Transverse colon (tissue), 4 donors: ENCODE results near the gene STARD7. TPM values are rescaled to one million over a fixed set of nuclear protein-coding genes. Genes with fewer than 3 reads are reported as not detected.

ENCODE experiments used
- DNase-seq: peaks from one replicate; pipeline ENCODE4 v3.0.0-alpha.2; 2019
- H3K27ac ChIP-seq, 4 donors: fragments of 200-600 bp; sonication (generic); 2 replicates each; pipeline ENCODE4 v1.5.1; 2016 to 2018; ENCODE audit warnings: inconsistent platforms in 4 of 4
- H3K27me3 ChIP-seq: fragments of 200-600 bp; sonication (generic); 2 replicates; pipeline ENCODE4 v1.5.1; 2017; ENCODE audit warnings: inconsistent platforms
- H3K36me3 ChIP-seq, 4 donors: fragments of 200-600 bp; sonication (generic); 2 replicates each; pipeline ENCODE4 v1.5.1; 2017 to 2019; ENCODE audit warnings: inconsistent platforms in 4 of 4
- H3K4me1 ChIP-seq, 4 donors: fragments of 200-600 bp; sonication (generic); 2 replicates each; pipeline ENCODE4 v1.5.1; 2017 to 2020; ENCODE audit warnings: inconsistent platforms in 4 of 4
- H3K4me3 ChIP-seq, 4 donors: fragments of 200-600 bp; sonication (generic); 1 replicate in 1 of 4; 2 replicates in 3 of 4; pipeline versions ENCODE4 v1.5.1 to v1.6.1; 2017 to 2019; ENCODE audit warnings: inconsistent platforms in 4 of 4
- H3K9me3 ChIP-seq, 2 donors: fragments of 200-600 bp; sonication (generic); 2 replicates each; pipeline ENCODE4 v1.5.1; 2017 to 2019; ENCODE audit warnings: inconsistent platforms in 2 of 2
- CTCF ChIP-seq, 5 experiments: fragments of 200-600 bp in 3 of 5; fragments of 450-650 bp in 2 of 5; sonication (generic) in 3 of 5; IDR thresholded peaks; 1 replicate in 2 of 5; 2 replicates in 3 of 5; pipeline ENCODE4 v1.5.1; 2016 to 2017; ENCODE audit warnings: antibody characterized with exemption in 5 of 5, inconsistent platforms in 3 of 5, mild to moderate bottlenecking in 2 of 5, moderate library complexity in 1 of 5
- EP300 ChIP-seq: sonication (generic); formaldehyde crosslinking; IDR thresholded peaks from one replicate; pipeline ENCODE4 v1.6.1; 2017; ENCODE audit warnings: antibody characterized with exemption, low read depth
- POLR2A ChIP-seq: fragments of 450-650 bp; IDR thresholded peaks from one replicate; pipeline ENCODE4 v1.6.1; 2016; ENCODE audit warnings: antibody characterized with exemption, mild to moderate bottlenecking, moderate library complexity
- POLR2AphosphoS5 ChIP-seq, 3 donors: sonication (generic); formaldehyde crosslinking; IDR thresholded peaks; one replicate each; pipeline ENCODE4 v1.6.1; 2016; ENCODE audit warnings: antibody characterized with exemption in 3 of 3
- WGBS, 2 donors: methylation state at CpG; one replicate each; pipeline ENCODE4 v1.1.5; 2018; ENCODE audit warnings: low coverage in 1 of 2; 5-methylcytosine and 5-hydroxymethylcytosine counted together
- in situ Hi-C, 4 donors: fragments of 200-750 bp; cut with MboI; loops; one replicate each; pipeline versions ENCODE4 v1.15.0 to v1.15.1; 2017; ENCODE audit warnings: low sequenced_read_pairs in 3 of 4, low pct_ligation_motif_present in 1 of 4, low pct_unique_long_range_greater_than_20kb in 1 of 4
- intact Hi-C: fragments of 100-400 bp; cut with DNase I; formaldehyde crosslinking; loops from one replicate; pipeline ENCODE4 v1.15.1; 2023; ENCODE audit warnings: low total_unique reads
- total RNA-seq, 4 donors: library from RNA; depleted of rRNA; stranded (reverse); fragments of >200 nt; gene quantifications; one replicate each; pipeline ENCODE4 v1.1.0, GENCODE V29; 2016

The STARD7 gene
- total RNA-seq, 4 donors from 2014 or later = 74.1 to 155 (median 139) TPM

GRCh38 chr2:96152304-96153161 lies 56.1 kb downstream of the STARD7 start:
- intact Hi-C loops = no loop called here
- Histone ChIP-seq H3K27ac (no peak overlapping the region), H3K4me3 (no peak overlapping the region), H3K27me3 (no peaks in the 10 kb centered on the region), H3K4me1 (peaks cover 0 to 8% (median 0%) of the 10 kb centered on the region in 4 donors), H3K36me3 (no peaks in the 10 kb centered on the region), H3K9me3 (no peaks in the 10 kb centered on the region)
- 74 to 81% methylated on average over 5 to 13 of the region's 13 CpGs for WGBS, 2 donors
- no peak for TF ChIP-seq POLR2A
- TF ChIP-seq POLR2AphosphoS5 (IDR thresholded peaks at IDR 0.05) = no peak
- TF ChIP-seq EP300 = no peak
- no peak for TF ChIP-seq CTCF (IDR thresholded peaks at IDR 0.05)
- in situ Hi-C loops = no loop called here
- DNase-seq = peak; percentile 4

GRCh38 chr2:96151595-96152303 lies 56.9 kb downstream of the STARD7 start:
- in situ Hi-C loops = no loop called here
- intact Hi-C loops = no loop called here
- TF ChIP-seq EP300 (no peak), POLR2A (no peak), POLR2AphosphoS5 (IDR thresholded peaks at IDR 0.05) (no peak)
- Histone ChIP-seq H3K4me3 (no peak overlapping the region), H3K36me3 (no peaks in the 10 kb centered on the region), H3K4me1 (peaks cover 0 to 8% (median 0%) of the 10 kb centered on the region in 4 donors), H3K27ac (no peak overlapping the region), H3K27me3 (no peaks in the 10 kb centered on the region), H3K9me3 (no peaks in the 10 kb centered on the region)
- no peak for DNase-seq
- WGBS, 2 donors = 83 to 91% methylated on average over 5 to 9 of the region's 9 CpGs

- Histone ChIP-seq H3K27me3 (no peaks in the 10 kb centered on the region), H3K4me3 (no peak overlapping the region), H3K36me3 (no peaks in the 10 kb centered on the region), H3K9me3 (no peaks in the 10 kb centered on the region), H3K27ac (no peak overlapping the region), H3K4me1 (peaks cover 0 to 8% (median 0%) of the 10 kb centered on the region in 4 donors)
- intact Hi-C loops = no loop called here
- no peak for TF ChIP-seq POLR2A
- TF ChIP-seq CTCF (IDR thresholded peaks at IDR 0.05) = no peak
- TF ChIP-seq EP300 = no peak
- TF ChIP-seq POLR2AphosphoS5 (IDR thresholded peaks at IDR 0.05) = no peak
- no peak for DNase-seq
- in situ Hi-C loops = no loop called here
- 93 to 95% methylated on average over 5 to 14 of the region's 14 CpGs for WGBS, 2 donors
Observed at GRCh38 chr2:96150791-96151594, 57.6 kb downstream of the STARD7 start.

GRCh38 chr2:96150007-96150640 lies 58.5 kb downstream of the STARD7 start:
- Histone ChIP-seq H3K36me3 (no peaks in the 10 kb centered on the region), H3K9me3 (no peaks in the 10 kb centered on the region), H3K4me1 (peaks cover 0 to 16% (median 5%) of the 10 kb centered on the region in 4 donors), H3K27me3 (no peaks in the 10 kb centered on the region), H3K27ac (no peak overlapping the region), H3K4me3 (no peak overlapping the region)
- in situ Hi-C loops = no loop called here
- 85 to 94% methylated on average over 2 to 6 of the region's 6 CpGs for WGBS, 2 donors
- TF ChIP-seq CTCF (IDR thresholded peaks at IDR 0.05) = no peak
- no peak for TF ChIP-seq POLR2AphosphoS5 (IDR thresholded peaks at IDR 0.05)
- TF ChIP-seq EP300 = no peak
- TF ChIP-seq POLR2A = no peak
- intact Hi-C loops = no loop called here
- DNase-seq = no peak
